Naive thymus-derived CD4-positive, alpha-beta T cell (primary cell): ENCODE results near the gene ZFAND5. TPM values are rescaled to one million over a fixed set of nuclear protein-coding genes. Genes with fewer than 3 reads are reported as not detected.

Experiments
- ATAC-seq: fragments of 150-1000 bp; cut with Tn5 transposase; 2 replicates; pipeline ENCODE4 v1.10.0; 2021; ENCODE audit warnings: mild to moderate bottlenecking, moderate library complexity
- CTCF ChIA-PET: fragments of 350-600 bp; sonication (Branson Sonifier 250); formaldehyde crosslinking; loops from one replicate; lab custom pipeline; 2021; ENCODE audit warnings: antibody characterized with exemption; lab: Charles Lee
- POLR2A ChIA-PET: fragments of 350-600 bp; sonication (Branson Sonifier 250); formaldehyde crosslinking; loops from one replicate; lab custom pipeline; 2021; ENCODE audit warnings: antibody characterized with exemption, inconsistent platforms; lab: Charles Lee
- DNase-seq, 9 donors: peaks; one replicate each; pipeline versions ENCODE4 v3.0.0 to v3.0.0-alpha.2; 2020 to 2022; ENCODE audit warnings: mixed read lengths in 1 of 9
- H3K27ac ChIP-seq: one replicate; pipeline ENCODE4 v1.7.0; 2013; ENCODE audit warnings: mild to moderate bottlenecking, low read depth, low read length, moderate library complexity
- H3K27me3 ChIP-seq, 2 donors: one replicate each; pipeline ENCODE4 v1.7.0; 2013; ENCODE audit warnings: low read length in 2 of 2, mild to moderate bottlenecking in 2 of 2, moderate library complexity in 2 of 2; ENCODE audit not compliant: control insufficient read depth in 2 of 2, insufficient read depth in 2 of 2
- H3K36me3 ChIP-seq, 3 experiments: 1 replicate in 2 of 3; 2 replicates in 1 of 3; pipeline ENCODE4 v1.7.0; 2013; ENCODE audit warnings: low read length in 3 of 3, mild to moderate bottlenecking in 3 of 3, moderate library complexity in 1 of 3; ENCODE audit not compliant: insufficient read depth in 3 of 3, control insufficient read depth in 2 of 3
- H3K4me1 ChIP-seq, 2 donors: one replicate each; pipeline ENCODE4 v1.7.0; 2013; ENCODE audit warnings: low read length in 2 of 2, mild to moderate bottlenecking in 2 of 2, moderate library complexity in 1 of 2; ENCODE audit not compliant: control insufficient read depth in 2 of 2, insufficient read depth in 2 of 2
- H3K4me3 ChIP-seq: 2 replicates; pipeline ENCODE4 v1.7.0; 2013; ENCODE audit warnings: mild to moderate bottlenecking, low read length
- H3K9me3 ChIP-seq, 3 experiments: 1 replicate in 2 of 3; 2 replicates in 1 of 3; pipeline ENCODE4 v1.7.0; 2013; ENCODE audit warnings: low read length in 3 of 3; ENCODE audit not compliant: control insufficient read depth in 2 of 3
- H3K27ac Mint-ChIP-seq, 9 donors: one replicate each; pipeline ENCODE4 v1.8.0; 2020 to 2022; ENCODE audit warnings: mixed read lengths in 9 of 9, mild to moderate bottlenecking in 8 of 9, moderate library complexity in 5 of 9, inconsistent platforms in 2 of 9
- H3K27me3 Mint-ChIP-seq, 5 donors: one replicate each; pipeline ENCODE4 v1.8.0; 2021 to 2022; ENCODE audit warnings: mixed read lengths in 5 of 5, mild to moderate bottlenecking in 1 of 5
- H3K36me3 Mint-ChIP-seq, 5 donors: one replicate each; pipeline ENCODE4 v1.8.0; 2020 to 2022; ENCODE audit warnings: mixed read lengths in 5 of 5, mild to moderate bottlenecking in 3 of 5, inconsistent platforms in 1 of 5
- H3K4me1 Mint-ChIP-seq, 7 donors: one replicate each; pipeline ENCODE4 v1.8.0; 2020 to 2022; ENCODE audit warnings: mixed read lengths in 7 of 7, mild to moderate bottlenecking in 3 of 7, inconsistent platforms in 1 of 7
- H3K4me3 Mint-ChIP-seq, 10 donors: one replicate each; pipeline ENCODE4 v1.8.0; 2020 to 2022; ENCODE audit warnings: mild to moderate bottlenecking in 10 of 10, mixed read lengths in 10 of 10, moderate library complexity in 6 of 10, inconsistent platforms in 2 of 10
- H3K9me3 Mint-ChIP-seq, 11 donors: one replicate each; pipeline ENCODE4 v1.8.0; 2020 to 2022; ENCODE audit warnings: mixed read lengths in 11 of 11, mild to moderate bottlenecking in 4 of 11, inconsistent platforms in 1 of 11, moderate library complexity in 1 of 11
- intact Hi-C, 2 donors: fragments of 100-400 bp; cut with micrococcal nuclease; formaldehyde crosslinking; loops; one replicate each; pipeline ENCODE4 v1.15.1; 2023
- polyA plus RNA-seq, 2 donors: library from polyadenylated mRNA; unstranded; fragments of 300-500 nt; fragmentation: Illumina TruSeq; gene quantifications; one replicate each; pipeline ENCODE4 v1.2.3, GENCODE V29; 2021
- total RNA-seq, 6 experiments: library from RNA in 5 of 6; stranded (reverse) in 5 of 6; gene quantifications; 1 replicate in 5 of 6; 2 replicates in 1 of 6; pipeline ENCODE4 v1.2.3 and lab custom pipeline; 2021 to 2026

ZFAND5 gene
- total and polyA plus RNA-seq, 7 experiments from 2014 or later = 57.9 to 466 (median 144) TPM

DNA sequence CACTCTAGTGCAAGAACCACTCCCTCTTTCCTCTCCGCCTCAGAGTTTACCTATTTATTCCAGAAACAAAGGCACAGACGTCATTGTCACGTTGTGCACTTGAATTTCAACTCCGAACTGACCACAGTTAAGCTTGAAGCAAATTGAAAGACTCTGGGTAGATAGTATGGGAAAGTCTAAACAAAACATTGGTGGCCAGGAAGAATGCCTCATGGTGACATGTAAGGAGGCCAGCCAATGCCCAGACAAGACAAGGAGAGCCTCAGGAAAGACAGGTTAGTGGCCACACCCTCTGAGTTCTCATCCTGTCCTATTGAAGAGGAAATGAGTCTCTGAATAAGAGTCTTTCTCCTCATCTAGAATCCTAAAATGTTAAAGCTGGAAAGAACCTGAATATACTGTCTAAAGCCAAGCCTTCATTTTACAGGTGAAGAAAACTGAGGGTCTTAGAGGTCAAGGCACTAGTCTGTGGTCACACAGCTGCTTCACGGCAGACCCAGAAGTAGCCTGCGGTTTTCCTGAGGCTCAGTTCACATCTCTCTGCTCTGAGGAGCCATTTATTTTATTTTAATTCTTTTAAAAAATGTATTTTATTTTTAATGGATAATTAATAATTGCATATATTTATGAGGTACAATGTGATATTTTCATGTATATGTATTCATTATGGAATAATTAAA lies 30.2 kb downstream of the ZFAND5 start:
- DNase-seq = no peak
- H3K36me3 Mint-ChIP-seq = no peaks in the 10 kb centered on the region
- H3K36me3 ChIP-seq = no peaks in the 10 kb centered on the region
- peaks cover 0 to 23% (median 0%) of the 10 kb centered on the region in 5 donors for H3K27me3 Mint-ChIP-seq
- no peak overlapping the region for H3K4me3 ChIP-seq
- ChIA-PET POLR2A (no interaction called here), CTCF (interaction anchor here (0.7 kb wide), 1 partner anchor 671 kb away, joined by 3 read pairs; no protein-coding TSS in a partner anchor)
- H3K4me3 Mint-ChIP-seq = no peak overlapping the region
- H3K4me1 Mint-ChIP-seq = peaks cover 0 to 2% (median 0%) of the 10 kb centered on the region in 7 donors
- H3K27ac ChIP-seq = no peak overlapping the region
- H3K9me3 Mint-ChIP-seq = no peaks in the 10 kb centered on the region
- intact Hi-C loops = no loop called here
- no peak overlapping the region for H3K27ac Mint-ChIP-seq
- no peaks in the 10 kb centered on the region for H3K4me1 ChIP-seq
- ATAC-seq = no peak
- H3K9me3 ChIP-seq = no peaks in the 10 kb centered on the region
- H3K27me3 ChIP-seq = no peaks in the 10 kb centered on the region

DNA sequence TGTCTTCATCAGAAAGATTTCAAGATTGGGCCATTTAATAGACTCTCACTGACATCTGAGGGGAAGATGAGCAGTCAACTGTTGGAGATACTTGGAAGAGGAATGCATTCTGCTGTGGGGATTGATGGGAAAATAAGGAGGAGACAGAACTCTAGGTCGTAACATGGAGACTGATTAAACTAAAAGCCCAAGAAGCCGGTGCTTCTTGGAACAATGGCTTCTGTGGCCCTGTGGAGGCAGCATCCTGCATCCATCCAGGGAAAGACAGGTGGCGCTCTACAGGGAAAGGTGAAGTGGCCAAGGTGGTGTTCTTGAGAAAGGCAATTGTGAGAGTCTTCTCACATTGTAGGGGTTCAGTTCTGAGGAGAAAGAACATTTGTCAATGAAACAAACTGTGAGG lies 31.3 kb downstream of the ZFAND5 start:
- Mint-ChIP-seq H3K4me1 (peaks cover 0 to 2% (median 0%) of the 10 kb centered on the region in 7 donors), H3K4me3 (no peak overlapping the region), H3K9me3 (no peaks in the 10 kb centered on the region), H3K27me3 (peaks cover 0 to 24% (median 0%) of the 10 kb centered on the region in 5 donors), H3K27ac (no peak overlapping the region), H3K36me3 (no peaks in the 10 kb centered on the region)
- DNase-seq (no peak), ATAC-seq (no peak)
- H3K4me1 ChIP-seq = no peaks in the 10 kb centered on the region
- H3K27me3 ChIP-seq = no peaks in the 10 kb centered on the region
- no peak overlapping the region for H3K27ac ChIP-seq
- POLR2A ChIA-PET = no interaction called here
- intact Hi-C loops = no loop called here
- no peak overlapping the region for H3K4me3 ChIP-seq
- CTCF ChIA-PET = no interaction called here
- no peaks in the 10 kb centered on the region for H3K9me3 ChIP-seq
- H3K36me3 ChIP-seq = no peaks in the 10 kb centered on the region

DNA sequence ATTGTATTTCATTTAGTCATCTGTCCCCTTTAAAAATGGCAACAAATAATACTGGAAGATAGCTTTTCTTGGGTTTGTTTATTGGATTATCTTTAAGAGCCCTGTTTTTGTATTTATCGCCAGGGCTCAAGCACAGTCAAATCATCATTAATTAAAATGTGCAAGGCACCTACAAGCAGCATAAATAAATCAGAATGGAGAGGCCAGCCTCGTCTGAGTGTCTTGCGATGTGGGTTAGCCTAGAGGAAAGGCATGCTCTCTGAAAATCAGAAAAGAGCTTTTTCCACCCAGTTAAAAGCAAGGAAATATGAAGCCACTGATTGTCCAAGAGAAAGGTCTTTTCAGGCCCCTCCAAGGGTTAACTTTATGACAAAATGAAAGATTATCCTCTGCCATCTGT lies 31.8 kb downstream of the ZFAND5 start:
- Mint-ChIP-seq H3K9me3 (no peaks in the 10 kb centered on the region), H3K27ac (no peak overlapping the region), H3K4me1 (peaks cover 0 to 2% (median 0%) of the 10 kb centered on the region in 7 donors), H3K27me3 (peaks cover 0 to 24% (median 0%) of the 10 kb centered on the region in 5 donors), H3K36me3 (no peaks in the 10 kb centered on the region), H3K4me3 (no peak overlapping the region)
- DNase-seq (no peak), ATAC-seq (no peak)
- Histone ChIP-seq H3K27me3 (no peaks in the 10 kb centered on the region), H3K9me3 (no peaks in the 10 kb centered on the region), H3K4me3 (no peak overlapping the region), H3K27ac (no peak overlapping the region), H3K4me1 (no peaks in the 10 kb centered on the region), H3K36me3 (no peaks in the 10 kb centered on the region)
- CTCF ChIA-PET = no interaction called here
- intact Hi-C loops = no loop called here
- POLR2A ChIA-PET = interaction anchor here (0.7 kb wide), 1 partner anchor 112 kb away, joined by 3 read pairs; no protein-coding TSS in a partner anchor

DNA sequence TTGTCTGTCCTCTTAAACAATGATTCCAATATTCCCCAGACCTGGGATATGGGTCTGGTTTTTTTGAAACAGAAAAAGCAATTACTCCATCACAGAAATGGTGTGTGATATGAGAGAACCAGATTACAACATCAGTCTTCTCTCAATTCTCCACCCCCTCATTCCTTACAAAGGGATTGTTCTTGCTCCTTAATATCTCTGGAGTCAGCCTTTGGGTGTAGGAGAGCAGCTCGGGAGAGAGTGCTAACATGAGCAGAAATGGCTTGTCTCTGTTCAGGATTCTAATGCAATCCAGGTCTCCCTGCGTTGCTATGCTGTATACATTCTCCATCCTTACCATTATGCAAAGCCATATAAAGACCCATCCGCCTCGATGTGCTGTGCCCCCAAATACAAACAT lies 32.7 kb downstream of the ZFAND5 start:
- Mint-ChIP-seq H3K27me3 (peaks cover 0 to 24% (median 0%) of the 10 kb centered on the region in 5 donors), H3K36me3 (no peaks in the 10 kb centered on the region), H3K9me3 (no peaks in the 10 kb centered on the region), H3K4me1 (peaks cover 0 to 2% (median 0%) of the 10 kb centered on the region in 7 donors), H3K27ac (no peak overlapping the region), H3K4me3 (no peak overlapping the region)
- H3K9me3 ChIP-seq = no peaks in the 10 kb centered on the region
- no peak for ATAC-seq
- POLR2A ChIA-PET = no interaction called here
- CTCF ChIA-PET = no interaction called here
- H3K4me3 ChIP-seq = no peak overlapping the region
- H3K27me3 ChIP-seq = no peaks in the 10 kb centered on the region
- no peaks in the 10 kb centered on the region for H3K36me3 ChIP-seq
- H3K4me1 ChIP-seq = no peaks in the 10 kb centered on the region
- no peak overlapping the region for H3K27ac ChIP-seq
- no peak for DNase-seq
- intact Hi-C loops = no loop called here

DNA sequence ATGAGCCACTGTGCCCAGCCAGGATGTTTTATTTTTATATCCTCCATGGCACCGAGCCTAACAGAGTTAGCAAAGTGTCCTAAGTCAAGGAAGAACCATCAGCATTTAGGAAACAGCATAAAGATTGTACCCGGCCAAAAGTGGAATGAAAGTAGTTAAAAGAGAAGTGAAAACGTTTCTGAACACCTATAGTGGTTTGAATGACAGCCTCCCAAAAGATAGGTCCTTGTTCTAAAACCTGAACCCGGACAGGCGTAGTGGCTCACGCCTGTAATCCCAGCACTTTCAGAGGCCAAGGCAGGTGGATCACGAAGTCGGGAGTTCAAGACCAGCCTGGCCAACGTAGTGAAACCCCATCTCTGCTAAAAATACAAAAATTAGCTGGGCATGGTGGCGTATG lies 37.4 kb downstream of the ZFAND5 start:
- H3K9me3 Mint-ChIP-seq = no peaks in the 10 kb centered on the region
- Histone ChIP-seq H3K4me3 (no peak overlapping the region), H3K27me3 (no peaks in the 10 kb centered on the region), H3K9me3 (no peaks in the 10 kb centered on the region), H3K27ac (no peak overlapping the region), H3K36me3 (no peaks in the 10 kb centered on the region), H3K4me1 (no peaks in the 10 kb centered on the region)
- H3K4me1 Mint-ChIP-seq = no peaks in the 10 kb centered on the region
- peaks cover 0 to 34% (median 0%) of the 10 kb centered on the region in 5 donors for H3K27me3 Mint-ChIP-seq
- H3K27ac Mint-ChIP-seq = no peak overlapping the region
- no peaks in the 10 kb centered on the region for H3K36me3 Mint-ChIP-seq
- intact Hi-C loops = no loop called here
- no peak overlapping the region for H3K4me3 Mint-ChIP-seq
- ChIA-PET CTCF (no interaction called here), POLR2A (no interaction called here)
- DNase-seq = no peak
- ATAC-seq = no peak

DNA sequence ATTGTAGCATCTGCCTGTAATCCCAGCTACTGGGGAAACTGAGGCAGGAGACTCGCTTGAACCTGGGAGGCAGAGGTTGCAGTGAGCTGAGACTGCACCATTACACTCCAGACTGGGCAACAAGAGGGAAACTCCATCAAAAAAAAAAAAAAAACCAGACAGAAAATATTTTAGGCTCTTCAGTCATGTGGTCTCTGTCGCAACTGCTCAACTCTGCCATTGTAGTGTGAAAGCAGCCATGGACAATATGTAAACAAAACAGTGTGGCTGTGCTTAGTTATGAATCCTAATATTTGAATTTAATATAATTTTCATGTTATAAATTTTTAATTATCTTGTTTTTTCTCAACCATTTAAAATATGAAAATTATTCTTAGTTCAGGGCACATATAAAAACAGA lies 38.4 kb downstream of the ZFAND5 start:
- Histone ChIP-seq H3K4me1 (no peaks in the 10 kb centered on the region), H3K9me3 (no peaks in the 10 kb centered on the region), H3K27me3 (no peaks in the 10 kb centered on the region), H3K36me3 (no peaks in the 10 kb centered on the region), H3K27ac (no peak overlapping the region), H3K4me3 (no peak overlapping the region)
- ATAC-seq (no peak), DNase-seq (no peak)
- H3K4me1 Mint-ChIP-seq = no peaks in the 10 kb centered on the region
- POLR2A ChIA-PET = no interaction called here
- peaks cover 0 to 31% (median 0%) of the 10 kb centered on the region in 5 donors for H3K27me3 Mint-ChIP-seq
- intact Hi-C loops = no loop called here
- no peak overlapping the region for H3K27ac Mint-ChIP-seq
- CTCF ChIA-PET = no interaction called here
- no peaks in the 10 kb centered on the region for H3K36me3 Mint-ChIP-seq
- H3K4me3 Mint-ChIP-seq = no peak overlapping the region
- H3K9me3 Mint-ChIP-seq = no peaks in the 10 kb centered on the region

DNA sequence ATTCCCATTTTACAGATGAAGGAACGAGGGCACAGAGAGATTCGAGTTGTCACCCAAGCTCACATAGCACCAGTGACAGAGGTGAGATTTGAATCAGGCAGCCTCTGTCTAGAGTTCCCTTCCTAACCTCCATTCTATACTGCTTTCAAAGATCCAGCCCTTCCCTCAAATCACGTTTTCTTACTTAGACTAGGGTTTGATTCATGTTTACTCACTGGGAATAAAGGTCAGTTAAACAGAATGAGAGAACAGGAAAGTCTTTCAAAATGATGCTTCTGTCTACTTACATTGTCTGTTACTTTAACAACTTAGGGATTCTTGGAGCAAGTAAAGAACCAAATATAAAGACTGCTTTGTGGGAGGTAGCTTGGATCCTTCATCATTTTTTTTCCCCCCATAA lies 40.0 kb downstream of the ZFAND5 start:
- CTCF ChIA-PET = no interaction called here
- no peaks in the 10 kb centered on the region for H3K4me1 ChIP-seq
- H3K36me3 Mint-ChIP-seq = no peaks in the 10 kb centered on the region

More for the DNA sequence above, 40.0 kb downstream of the ZFAND5 start:
- Histone ChIP-seq H3K27me3 (no peaks in the 10 kb centered on the region), H3K36me3 (no peaks in the 10 kb centered on the region), H3K9me3 (no peaks in the 10 kb centered on the region), H3K27ac (no peak overlapping the region), H3K4me3 (no peak overlapping the region)
- Mint-ChIP-seq H3K27me3 (peaks cover 0 to 22% (median 0%) of the 10 kb centered on the region in 5 donors), H3K4me3 (no peak overlapping the region), H3K4me1 (no peaks in the 10 kb centered on the region), H3K9me3 (no peaks in the 10 kb centered on the region), H3K27ac (no peak overlapping the region)
- intact Hi-C loops = no loop called here
- POLR2A ChIA-PET = no interaction called here
- ATAC-seq (no peak), DNase-seq (no peak)
